Suprapubic skin (tissue), 3 donors: ENCODE measurements around the gene TMEM131.

Source experiments
- CTCF ChIP-seq, 2 donors: fragments of 200-600 bp in 1 of 2; fragments of 450-650 bp in 1 of 2; sonication (generic) in 1 of 2; IDR thresholded peaks; one replicate each; pipeline ENCODE4 v1.5.1; 2016 to 2019; ENCODE audit warnings: antibody characterized with exemption in 2 of 2, mild to moderate bottlenecking in 1 of 2, moderate library complexity in 1 of 2
- POLR2A ChIP-seq, 2 donors: fragments of 450-650 bp; IDR thresholded peaks; one replicate each; pipeline ENCODE4 v1.6.1; 2017; ENCODE audit warnings: antibody characterized with exemption in 2 of 2, mild to moderate bottlenecking in 2 of 2, moderate library complexity in 2 of 2

- no peak for TF ChIP-seq POLR2A (IDR thresholded peaks at IDR 0.05)
- TF ChIP-seq CTCF (IDR thresholded peaks at IDR 0.05) = no peak
These were observed 257.3 kb downstream of the TMEM131 start for GRCh38 chr2:97738179-97739019.
